BJ (cell line): ENCODE data around the gene SERPINA5. TPM values are rescaled to one million over a fixed set of nuclear protein-coding genes. Genes with fewer than 3 reads are reported as not detected.

Experiments used
- CTCF ChIA-PET: fragments of 350-600 bp; formaldehyde crosslinking; extraction: SDS; loops from one replicate; lab custom pipeline; 2021; ENCODE audit warnings: antibody characterized with exemption, inconsistent platforms; lab: Yijun Ruan, JAX
- POLR2A ChIA-PET: fragments of 300-600 bp; sonication (Branson Sonifier 250); formaldehyde crosslinking; extraction: SDS; loops from one replicate; lab custom pipeline; 2021; ENCODE audit warnings: antibody characterized with exemption; lab: Charles Lee
- DNase-seq: peaks from one replicate; pipeline ENCODE4 v3.0.0-alpha.2; 2011; ENCODE audit warnings: low read depth
- H3K27me3 ChIP-seq: 2 replicates; pipeline ENCODE4 v1.6.0; 2011; ENCODE audit warnings: low read length; ENCODE audit not compliant: control insufficient read depth, insufficient read depth
- H3K36me3 ChIP-seq: 2 replicates; pipeline ENCODE4 v1.5.1; 2011; ENCODE audit warnings: low read length; ENCODE audit not compliant: control insufficient read depth, insufficient read depth
- H3K4me3 ChIP-seq: 2 replicates; pipeline ENCODE4 v1.5.1; 2011; ENCODE audit warnings: low read depth, mild to moderate bottlenecking, control low read depth, low read length
- CTCF ChIP-seq: IDR thresholded peaks from 2 replicates; pipeline ENCODE4 v1.5.1; 2011; ENCODE audit warnings: low read depth, mild to moderate bottlenecking, control low read depth, inconsistent platforms, low read length, moderate library complexity; ENCODE audit not compliant: insufficient read depth
- polyA plus RNA-seq: library from polyadenylated mRNA; depleted of rRNA; stranded (reverse); fragments of >200 nt; gene quantifications from 2 replicates; pipeline ENCODE4 v1.2.3, GENCODE V29; 2011

Gene SERPINA5
- polyA plus RNA-seq, 1 experiment = 0.09 TPM

- TF ChIP-seq CTCF = no peak
- no peak for DNase-seq
- H3K27me3 ChIP-seq = no peaks in the 10 kb centered on the region
- no peaks in the 10 kb centered on the region for H3K36me3 ChIP-seq
- no peak overlapping the region for H3K4me3 ChIP-seq
- POLR2A ChIA-PET = no interaction called here
- CTCF ChIA-PET = interaction anchor here (0.8 to 2.7 kb wide), 3 partner anchors 10 to 56 kb away, joined by 3 to 8 read pairs (median 3); no protein-coding TSS in a partner anchor
Measured at GRCh38 chr14:94542111-94542810, 39.0 kb upstream of the SERPINA5 start.

GRCh38 chr14:94542811-94543440, 38.3 kb upstream of the SERPINA5 start:
- DNase-seq = no peak
- POLR2A ChIA-PET = no interaction called here
- CTCF ChIA-PET = interaction anchor here (0.8 kb wide), 1 partner anchor 51 kb away, joined by 3 read pairs; no protein-coding TSS in a partner anchor
- no peaks in the 10 kb centered on the region for H3K27me3 ChIP-seq
- TF ChIP-seq CTCF = no peak
- no peak overlapping the region for H3K4me3 ChIP-seq
- H3K36me3 ChIP-seq = no peaks in the 10 kb centered on the region

- POLR2A ChIA-PET = no interaction called here
- no peaks in the 10 kb centered on the region for H3K36me3 ChIP-seq
- CTCF ChIA-PET = no interaction called here
- no peaks in the 10 kb centered on the region for H3K27me3 ChIP-seq
- no peak overlapping the region for H3K4me3 ChIP-seq
- no peak for DNase-seq
- no peak for TF ChIP-seq CTCF
Measured at GRCh38 chr14:94543449-94544124, 37.6 kb upstream of the SERPINA5 start.

GRCh38 chr14:94544726-94545125, 36.5 kb upstream of the SERPINA5 start:
- TF ChIP-seq CTCF = no peak
- DNase-seq = no peak
- Histone ChIP-seq H3K36me3 (no peaks in the 10 kb centered on the region), H3K4me3 (no peak overlapping the region), H3K27me3 (no peaks in the 10 kb centered on the region)
- ChIA-PET CTCF (no interaction called here), POLR2A (no interaction called here)
